Measurements from ENCODE around the gene ANKK1.

The ANKK1 gene

GRCh38 chr11:113377681-113378412 is 9.7 kb upstream of the ANKK1 start:
- peak; percentile 60 for DNase-seq (ENCODE audit: low read depth)
- no peak overlapping the region for H3K4me3 ChIP-seq (ENCODE audit: low read length)
- TF ChIP-seq CTCF (IDR thresholded peaks at IDR 0.05; ENCODE audit: insufficient read depth, low read depth, low read length, missing control alignments), result no peak

GRCh38 chr11:113378692-113379091 is 8.9 kb upstream of the ANKK1 start:
- peak; percentile 24 for DNase-seq (ENCODE audit: low read depth)
- H3K4me3 ChIP-seq (ENCODE audit: low read length), result no peak overlapping the region
- no peak for TF ChIP-seq CTCF (IDR thresholded peaks at IDR 0.05; ENCODE audit: insufficient read depth, low read depth, low read length, missing control alignments)

- DNase-seq (ENCODE audit: low read depth), result no peak
- no peak overlapping the region for H3K4me3 ChIP-seq (ENCODE audit: low read length)
- no peak for TF ChIP-seq CTCF (IDR thresholded peaks at IDR 0.05; ENCODE audit: insufficient read depth, low read depth, low read length, missing control alignments)
Observed at GRCh38 chr11:113382121-113382520, 5.5 kb upstream of the ANKK1 start.

GRCh38 chr11:113384551-113384950 is 3.0 kb upstream of the ANKK1 start:
- no peak overlapping the region for H3K4me3 ChIP-seq (ENCODE audit: low read length)
- DNase-seq (ENCODE audit: low read depth), result peak; percentile 100
- TF ChIP-seq CTCF (IDR thresholded peaks at IDR 0.05; ENCODE audit: insufficient read depth, low read depth, low read length, missing control alignments), result no peak

GRCh38 chr11:113385749-113386148 is 1.8 kb upstream of the ANKK1 start:
- no peak for TF ChIP-seq CTCF (IDR thresholded peaks at IDR 0.05; ENCODE audit: insufficient read depth, low read depth, low read length, missing control alignments)
- H3K4me3 ChIP-seq (ENCODE audit: low read length), result no peak overlapping the region
- peak; percentile 22 for DNase-seq (ENCODE audit: low read depth)

- DNase-seq (ENCODE audit: low read depth), result no peak
- no peak for TF ChIP-seq CTCF (IDR thresholded peaks at IDR 0.05; ENCODE audit: insufficient read depth, low read depth, low read length, missing control alignments)
- no peak overlapping the region for H3K4me3 ChIP-seq (ENCODE audit: low read length)
Observed at GRCh38 chr11:113386866-113387265, 713 bp upstream of the ANKK1 start.

GRCh38 chr11:113389272-113389671 is 1.7 kb downstream of the ANKK1 start:
- no peak for TF ChIP-seq CTCF (IDR thresholded peaks at IDR 0.05; ENCODE audit: insufficient read depth, low read depth, low read length, missing control alignments)
- H3K4me3 ChIP-seq (ENCODE audit: low read length), result no peak overlapping the region
- DNase-seq (ENCODE audit: low read depth), result no peak

All from epithelial cell of esophagus (primary cell).